Non-pigmented ciliary epithelial cell (primary cell): ENCODE data around the gene SCAND1.

Source experiments
- DNase-seq: peaks from one replicate; pipeline ENCODE4 v3.0.0-alpha.2; 2010; ENCODE audit warnings: low read depth

The SCAND1 gene

DNA sequence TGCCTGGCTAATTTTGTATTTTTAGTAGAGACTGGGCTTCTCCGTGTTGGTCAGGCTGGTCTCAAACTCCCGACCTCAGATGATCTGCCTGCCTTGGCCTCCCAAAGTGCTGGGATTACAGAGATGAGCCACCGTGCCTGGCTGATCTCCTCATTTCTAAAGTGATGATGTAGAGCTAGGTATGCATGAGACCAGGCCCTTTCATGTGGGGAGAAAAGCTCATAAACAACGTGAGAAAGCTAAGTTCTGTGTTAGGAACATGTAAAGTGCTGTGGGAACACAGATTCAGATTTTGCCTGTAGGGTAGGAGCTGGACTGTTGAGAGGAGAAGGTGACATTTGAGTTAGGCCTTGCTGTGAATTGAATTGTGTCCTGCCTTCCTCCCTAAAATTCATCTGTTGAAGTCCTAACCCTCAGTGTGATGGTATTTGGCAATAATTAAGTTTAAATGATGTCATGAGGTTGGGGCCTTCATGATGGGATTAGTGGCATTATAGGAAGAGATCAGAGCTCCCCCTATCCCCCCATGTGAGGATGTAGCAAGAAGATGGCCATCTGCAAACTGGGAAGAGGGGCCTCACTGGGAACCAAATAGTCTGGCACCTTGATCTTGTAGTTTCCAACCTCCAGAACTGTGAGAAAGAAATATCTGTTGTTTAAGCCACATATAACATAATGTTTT lies 49.2 kb downstream of the SCAND1 start:
- no peak for DNase-seq

DNA sequence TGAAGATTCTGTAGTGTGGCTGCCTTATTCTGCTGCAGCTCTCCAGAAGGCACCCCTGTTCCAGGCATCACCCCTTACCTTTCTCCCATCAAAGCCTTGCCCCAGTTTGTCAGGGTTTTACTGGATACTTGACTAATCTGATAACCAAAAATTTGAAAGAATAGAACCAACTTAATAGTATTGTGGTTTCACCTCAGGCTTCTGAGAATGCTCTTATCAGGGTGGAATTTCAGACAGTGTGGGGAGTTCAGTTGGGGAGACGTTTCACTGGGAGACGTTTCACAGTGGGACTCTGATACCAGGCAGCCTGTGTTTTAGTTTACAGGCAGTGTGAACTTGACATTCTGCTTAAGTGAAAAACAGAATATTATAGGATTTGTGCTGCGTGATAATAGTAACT lies 50.5 kb downstream of the SCAND1 start:
- no peak for DNase-seq
